DMS 273 treated with DMSO at 0.1 percent for 48 hours (cell line): Measurements from ENCODE around the gene PRX.
"Not testable (repeated sequence)": the region's sequence is repeated elsewhere in the genome, so short reads cannot be mapped to it uniquely, and the experiment has no call there.

Source experiments
- DNase-seq: peaks from one replicate; lab custom pipeline; 2025; lab: John Stamatoyannopoulos, UW

The PRX gene

DNA sequence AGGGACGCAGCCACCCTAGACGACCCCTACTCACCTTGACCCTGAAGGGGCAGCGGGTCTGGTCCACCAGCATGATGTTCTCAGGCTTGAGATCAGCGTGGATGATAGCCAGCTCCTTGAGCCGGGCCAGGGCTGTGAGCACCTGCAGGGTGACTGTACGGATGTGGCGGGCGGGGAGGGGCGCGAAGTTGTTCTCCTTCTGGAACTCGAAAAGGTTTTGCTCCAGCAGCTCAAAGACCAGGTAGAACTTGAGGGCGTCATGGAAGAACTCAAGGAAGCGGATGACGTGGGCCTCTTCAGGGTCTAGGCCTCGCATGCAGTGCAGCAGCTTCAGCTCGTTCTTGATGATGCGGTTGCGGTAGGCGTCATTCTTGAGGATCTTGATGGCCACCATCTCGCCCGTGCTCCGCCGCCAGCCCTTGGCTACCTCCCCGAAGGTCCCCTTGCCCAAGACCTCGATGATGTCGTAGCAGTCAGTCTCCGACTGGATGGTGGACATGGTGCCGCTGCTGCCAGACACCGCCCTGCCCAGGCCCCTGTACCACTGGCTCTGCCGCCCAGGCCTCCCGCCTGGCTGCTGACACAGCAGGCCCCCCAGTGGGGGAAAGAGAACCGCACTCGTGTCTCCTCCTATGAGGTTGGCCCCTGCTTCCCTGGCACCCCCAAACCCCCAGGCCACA, 23.6 kb downstream of the PRX start:
- DNase-seq = no peak

DNA sequence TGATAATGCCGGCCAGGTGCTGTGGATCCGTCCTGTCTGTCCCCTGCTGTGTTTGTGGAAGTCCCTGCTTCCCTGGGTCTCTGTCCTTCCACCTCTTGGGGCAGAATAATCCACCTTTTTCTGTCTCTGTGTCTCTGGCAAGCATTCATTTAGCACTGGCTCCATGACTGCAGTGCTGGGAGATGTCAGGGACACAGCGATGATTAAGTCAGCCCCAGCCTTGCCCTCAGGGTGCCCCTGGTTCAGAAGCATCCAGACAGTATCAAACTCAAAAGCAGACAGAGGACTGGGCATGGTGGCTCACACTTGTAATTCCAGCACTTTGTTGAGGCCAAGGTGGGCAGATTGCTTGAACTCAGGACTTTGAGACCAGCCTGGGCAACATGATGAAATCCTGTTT, 24.7 kb downstream of the PRX start:
- DNase-seq = no peak

DNA sequence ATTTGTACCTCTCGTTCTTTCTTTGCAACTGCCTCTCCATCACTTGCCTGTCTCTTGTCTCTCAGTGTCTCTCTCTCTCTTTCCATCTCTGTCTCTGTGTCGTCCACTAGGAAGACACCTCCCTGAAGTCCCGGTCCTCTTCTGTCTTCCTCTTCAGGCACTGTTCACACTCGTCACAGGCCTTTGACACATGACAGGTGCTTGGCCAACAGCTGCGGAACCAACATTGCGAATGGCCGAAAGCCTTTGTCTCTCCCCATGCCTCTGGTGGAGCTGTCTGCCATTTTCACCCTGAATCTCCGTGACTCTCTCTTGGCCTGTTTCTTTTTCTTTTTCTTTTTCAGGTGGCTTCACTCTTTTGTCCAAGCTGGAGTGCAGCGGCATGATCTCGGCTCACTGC, 26.0 kb downstream of the PRX start:
- no peak for DNase-seq

DNA sequence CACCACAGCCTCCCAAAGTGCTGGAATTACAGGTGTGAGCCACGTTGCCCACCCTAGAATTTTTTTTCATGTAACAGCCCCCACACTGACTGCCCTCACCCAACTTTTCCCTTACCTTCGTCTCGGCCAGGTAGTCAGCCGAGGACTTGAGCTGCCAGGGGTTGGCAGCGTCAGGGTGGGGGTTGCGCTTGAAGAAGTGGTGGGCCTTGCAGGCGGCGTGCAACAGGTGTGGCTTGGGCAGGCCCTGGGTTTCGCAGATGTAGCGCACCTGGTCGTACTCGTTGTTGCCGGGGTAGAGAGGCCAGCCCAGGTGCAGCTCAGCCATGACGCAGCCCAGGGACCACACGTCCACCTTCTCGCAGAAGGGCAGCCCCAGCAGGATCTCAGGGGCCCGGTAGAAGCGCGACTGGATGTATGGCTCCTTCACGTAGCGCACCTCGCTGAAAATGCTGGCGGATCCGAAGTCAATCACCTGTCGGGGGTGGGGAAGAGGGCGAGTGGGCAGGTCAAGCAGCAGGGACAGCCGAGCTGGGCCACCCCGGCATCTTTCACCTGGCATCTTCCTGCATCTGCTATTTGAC, 29.4 kb downstream of the PRX start:
- DNase-seq = no peak

DNA sequence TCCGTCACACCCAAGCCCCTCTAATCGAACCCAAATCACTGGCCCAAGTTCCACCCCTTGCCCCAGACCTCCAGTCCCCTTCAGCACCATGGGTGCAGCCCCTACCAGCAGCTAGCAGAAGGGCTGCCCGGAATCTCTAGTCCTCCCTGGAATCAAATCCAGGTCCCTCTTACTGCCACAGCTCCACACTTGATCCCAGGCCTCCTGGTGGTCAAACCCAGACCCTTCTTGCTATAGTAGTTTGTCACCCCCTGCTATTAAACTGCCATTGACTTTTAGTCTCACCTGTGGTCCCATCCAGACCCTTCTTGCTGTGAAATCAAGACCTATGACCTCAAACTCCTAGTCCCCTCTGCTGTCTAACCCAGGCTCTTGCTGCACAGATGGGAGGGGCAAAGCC, 31.9 kb downstream of the PRX start:
- DNase-seq = no peak

DNA sequence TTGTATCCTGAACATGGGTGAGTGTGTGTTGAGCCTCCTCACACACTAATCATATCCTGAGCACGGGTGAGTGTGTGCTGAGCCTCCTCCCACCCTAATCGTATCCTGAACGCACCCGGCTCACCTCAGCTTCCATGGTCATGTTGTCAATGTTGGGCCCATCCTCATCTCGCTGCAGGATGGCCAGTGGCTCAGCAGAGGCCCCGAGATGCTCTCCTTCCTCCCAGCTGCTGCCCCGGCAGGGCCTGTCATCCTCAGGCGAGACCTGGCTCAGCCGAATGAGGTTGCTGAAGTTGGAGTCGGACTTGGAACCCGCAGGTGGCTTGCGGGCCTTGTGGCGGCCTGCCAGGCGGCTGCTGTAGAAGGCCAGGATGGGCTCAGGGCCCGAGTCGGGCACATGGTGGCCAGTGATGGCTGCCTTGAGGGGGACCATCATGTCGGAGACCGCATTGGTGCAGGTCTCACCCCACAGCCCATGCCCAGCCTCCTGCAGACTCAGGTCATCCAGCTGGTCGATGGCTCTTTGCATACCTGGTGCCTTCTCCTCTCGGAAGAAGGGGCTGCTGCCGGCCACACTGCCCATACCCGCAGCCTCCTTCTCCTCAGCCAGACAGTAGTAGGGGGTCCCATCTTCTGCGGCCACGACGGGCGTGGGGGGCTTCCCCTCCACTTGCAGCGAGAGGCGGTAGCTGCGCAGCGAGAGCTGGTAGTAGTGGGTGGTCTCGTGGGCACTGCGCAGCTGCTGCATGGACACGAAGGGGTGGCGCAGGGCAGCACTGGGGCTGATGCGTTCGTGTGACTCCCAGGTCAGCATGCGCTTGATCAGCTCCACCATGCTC, 32.8 kb downstream of the PRX start:
- DNase-seq = no peak

DNA sequence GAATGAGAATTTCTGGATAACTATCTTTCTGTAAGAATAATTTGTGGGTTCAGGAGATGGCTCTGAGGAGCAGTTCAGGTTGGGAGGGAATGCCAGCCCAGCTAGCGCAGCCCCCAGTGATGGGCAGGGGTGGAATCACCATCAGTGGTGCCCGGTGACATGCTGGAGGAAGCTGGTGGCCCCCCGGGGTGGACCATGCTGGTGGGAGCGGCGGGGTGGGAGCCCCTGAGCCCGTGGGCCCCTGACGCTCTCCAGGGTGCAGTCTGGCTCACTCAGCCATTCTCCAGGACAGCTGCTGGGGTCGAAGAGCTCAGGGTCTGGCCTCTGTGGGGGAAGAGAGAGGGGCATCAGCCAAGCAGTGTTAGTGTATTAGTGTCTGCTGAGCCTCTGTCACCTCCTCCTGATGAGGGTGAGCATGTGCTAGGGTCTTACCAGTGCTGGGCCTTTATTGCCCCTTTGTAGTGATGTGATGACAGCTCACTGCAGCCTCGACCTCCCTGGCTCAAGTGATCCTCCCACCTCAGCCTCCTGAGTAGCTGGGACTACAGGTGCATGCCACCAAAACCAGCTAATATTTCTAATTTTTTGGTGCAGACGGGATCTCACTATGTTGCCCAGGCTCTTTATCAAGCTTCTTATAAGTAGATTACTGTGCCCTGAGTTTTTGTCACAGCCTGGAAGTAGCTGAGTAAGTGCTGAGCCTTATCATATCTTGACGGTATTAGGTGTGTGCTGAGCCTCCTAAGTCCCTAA, 33.6 kb downstream of the PRX start:
- no peak for DNase-seq

DNA sequence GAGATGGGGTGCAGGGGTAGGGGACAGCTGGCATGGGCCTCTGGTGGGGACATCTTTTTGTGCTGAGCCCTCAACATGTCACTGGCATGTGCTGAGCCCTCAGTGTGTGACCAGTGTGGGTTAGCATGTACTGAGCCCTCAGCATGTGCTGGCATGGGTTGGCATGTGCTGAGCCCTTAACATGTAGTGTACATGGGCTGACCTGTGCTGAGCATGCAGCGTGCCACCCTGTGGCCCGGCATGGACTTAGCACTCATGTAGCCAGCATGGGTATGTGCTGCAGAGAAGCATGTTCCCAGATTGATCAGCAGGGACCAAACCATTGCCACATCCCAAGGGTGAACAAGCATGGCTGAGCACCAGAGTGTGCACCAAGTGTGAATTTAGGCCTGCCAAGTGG, 34.7 kb downstream of the PRX start:
- DNase-seq = no peak

DNA sequence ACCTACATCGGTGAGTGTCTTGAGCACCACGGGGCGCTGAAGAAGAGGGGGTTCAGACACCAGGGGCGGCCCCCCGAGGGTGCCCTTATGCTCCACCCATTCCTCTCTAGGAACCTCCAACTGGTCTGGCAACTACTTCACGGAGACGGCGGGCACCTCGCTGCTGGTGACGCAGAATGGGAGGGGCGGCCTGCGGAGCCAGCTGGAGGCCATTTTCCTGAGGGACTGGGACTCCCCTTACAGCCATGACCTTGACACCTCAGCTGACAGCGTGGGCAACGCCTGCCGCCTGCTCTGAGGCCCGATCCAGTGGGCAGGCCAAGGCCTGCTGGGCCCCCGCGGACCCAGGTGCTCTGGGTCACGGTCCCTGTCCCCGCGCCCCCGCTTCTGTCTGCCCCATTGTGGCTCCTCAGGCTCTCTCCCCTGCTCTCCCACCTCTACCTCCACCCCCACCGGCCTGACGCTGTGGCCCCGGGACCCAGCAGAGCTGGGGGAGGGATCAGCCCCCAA, 35.2 kb downstream of the PRX start:
- DNase-seq = no peak

DNA sequence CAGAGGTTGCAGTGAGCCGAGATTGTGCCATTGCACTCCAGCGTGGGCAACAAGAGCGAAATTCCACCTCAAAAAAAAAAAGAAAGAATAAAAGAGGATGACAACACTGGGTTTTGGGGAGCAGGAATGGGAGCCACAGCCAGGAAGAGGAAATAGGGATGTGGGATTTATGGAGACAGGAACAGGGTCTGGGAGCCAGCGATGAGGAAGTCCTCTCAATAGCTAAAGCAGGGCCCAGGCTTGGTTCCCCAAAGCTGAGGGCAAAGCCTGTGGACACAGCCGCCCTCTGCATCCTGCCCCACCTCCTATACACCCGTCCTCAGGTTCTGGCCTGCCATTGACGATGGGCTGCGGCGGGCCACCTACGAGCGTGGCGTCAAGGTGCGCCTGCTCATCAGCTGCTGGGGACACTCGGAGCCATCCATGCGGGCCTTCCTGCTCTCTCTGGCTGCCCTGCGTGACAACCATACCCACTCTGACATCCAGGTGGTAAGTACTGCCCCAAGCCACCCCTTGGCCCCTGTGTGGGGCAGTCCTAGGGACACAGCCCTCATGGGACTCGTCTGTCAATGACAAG, 36.8 kb downstream of the PRX start:
- DNase-seq = no peak

DNA sequence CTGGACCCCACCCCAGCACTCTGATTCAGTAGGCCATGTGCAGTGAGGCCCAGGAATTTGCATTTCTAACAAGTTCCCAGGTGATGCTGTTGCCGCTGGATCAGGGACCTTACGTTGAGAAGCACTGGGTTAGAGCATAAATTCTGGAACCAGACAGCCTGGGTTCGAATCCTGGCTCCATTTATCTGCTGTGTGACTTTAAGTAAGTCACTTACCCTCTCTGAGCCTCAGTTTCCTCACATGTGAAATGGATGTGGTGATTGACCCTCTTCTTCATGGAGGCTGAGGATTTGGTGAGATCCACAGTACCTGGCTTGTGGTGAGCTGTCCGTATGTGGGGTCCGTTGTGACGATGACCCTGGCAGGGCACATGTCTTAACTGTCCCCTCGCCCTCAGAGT, 39.1 kb downstream of the PRX start:
- no peak for DNase-seq

DNA sequence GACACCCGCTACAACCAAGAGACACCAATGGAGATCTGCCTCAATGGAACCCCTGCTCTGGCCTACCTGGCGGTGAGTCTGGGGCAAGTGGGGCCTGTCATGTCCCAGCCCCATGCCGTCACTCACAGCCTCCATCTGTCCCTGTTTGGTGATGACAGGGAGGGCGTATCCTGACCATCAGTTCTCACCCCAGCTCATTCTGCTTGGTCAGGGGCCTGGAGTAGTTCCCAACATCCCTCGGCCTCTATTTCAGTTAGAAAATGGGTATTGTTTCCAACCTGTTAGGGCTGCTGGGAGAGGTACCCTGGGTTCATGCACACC, 41.4 kb downstream of the PRX start:
- no peak for DNase-seq

DNA sequence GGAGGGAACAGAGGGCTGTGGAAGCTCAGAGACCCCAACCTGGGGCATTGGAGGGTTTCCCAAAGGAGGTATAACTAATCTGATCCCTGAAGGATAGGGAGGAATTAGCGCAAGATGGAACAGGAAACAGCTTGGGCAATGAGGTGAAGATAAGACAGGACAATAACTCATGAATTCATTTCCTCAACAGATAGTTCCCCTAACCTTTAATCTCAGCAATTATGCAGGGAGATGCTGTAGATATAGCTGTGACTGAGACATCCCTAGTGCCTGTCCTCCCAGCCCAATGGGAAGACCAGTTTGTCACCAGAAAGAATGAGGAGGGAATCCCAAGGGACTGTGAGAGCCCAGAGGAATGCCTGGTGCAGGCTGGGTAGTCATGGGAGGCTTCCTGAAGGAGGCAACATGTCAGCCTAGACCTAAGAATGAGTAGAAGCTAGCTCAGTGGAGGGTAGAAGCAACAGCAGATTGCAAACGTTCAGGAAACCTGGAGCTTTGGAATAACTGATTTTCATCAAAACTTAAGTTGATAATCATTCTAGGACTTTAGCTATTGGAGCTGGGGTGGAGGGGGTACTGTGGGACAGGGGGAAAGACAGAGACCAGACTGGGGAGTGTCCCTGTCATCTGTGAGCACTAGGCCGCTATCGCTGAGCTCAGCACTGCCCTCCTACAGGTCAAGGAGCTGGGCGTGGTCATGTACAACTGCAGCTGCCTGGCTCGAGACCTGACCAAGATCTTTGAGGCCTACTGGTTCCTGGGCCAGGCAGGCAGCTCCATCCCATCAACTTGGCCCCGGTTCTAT, 42.0 kb downstream of the PRX start:
- no peak for DNase-seq

DNA sequence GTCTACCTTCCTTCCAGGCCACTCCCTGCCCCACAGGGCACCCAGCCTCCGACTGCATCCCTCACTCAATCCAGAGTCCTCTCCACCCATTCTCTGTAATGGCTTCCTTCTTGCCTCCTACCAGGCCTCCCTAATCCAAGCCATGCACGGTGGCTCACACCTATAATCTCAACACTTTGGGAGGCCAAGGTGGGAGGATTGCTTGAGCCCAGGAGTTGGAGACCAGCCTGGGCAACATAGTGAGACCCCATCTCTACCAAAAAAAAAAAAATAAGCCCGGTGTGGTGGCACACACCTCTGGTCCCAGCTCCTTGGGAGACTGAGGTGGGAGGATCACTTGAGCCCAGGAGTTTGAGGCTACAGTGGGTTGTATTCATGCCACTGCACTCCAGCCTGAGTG, 42.9 kb downstream of the PRX start:
- DNase-seq = not testable (repeated sequence)

DNA sequence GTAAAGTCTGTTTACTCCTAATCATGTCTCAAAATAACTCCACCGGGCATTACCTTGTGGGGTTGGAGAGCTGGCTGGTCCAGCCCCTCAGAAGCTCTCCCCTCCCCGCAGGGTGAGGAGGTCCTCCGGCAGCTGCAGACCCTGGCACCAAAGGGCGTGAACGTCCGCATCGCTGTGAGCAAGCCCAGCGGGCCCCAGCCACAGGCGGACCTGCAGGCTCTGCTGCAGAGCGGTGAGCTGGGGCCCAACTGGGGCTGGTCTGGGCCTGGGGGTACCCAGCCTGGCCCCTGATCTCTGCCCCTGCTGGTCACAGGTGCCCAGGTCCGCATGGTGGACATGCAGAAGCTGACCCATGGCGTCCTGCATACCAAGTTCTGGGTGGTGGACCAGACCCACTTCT, 43.4 kb downstream of the PRX start:
- no peak for DNase-seq

DNA sequence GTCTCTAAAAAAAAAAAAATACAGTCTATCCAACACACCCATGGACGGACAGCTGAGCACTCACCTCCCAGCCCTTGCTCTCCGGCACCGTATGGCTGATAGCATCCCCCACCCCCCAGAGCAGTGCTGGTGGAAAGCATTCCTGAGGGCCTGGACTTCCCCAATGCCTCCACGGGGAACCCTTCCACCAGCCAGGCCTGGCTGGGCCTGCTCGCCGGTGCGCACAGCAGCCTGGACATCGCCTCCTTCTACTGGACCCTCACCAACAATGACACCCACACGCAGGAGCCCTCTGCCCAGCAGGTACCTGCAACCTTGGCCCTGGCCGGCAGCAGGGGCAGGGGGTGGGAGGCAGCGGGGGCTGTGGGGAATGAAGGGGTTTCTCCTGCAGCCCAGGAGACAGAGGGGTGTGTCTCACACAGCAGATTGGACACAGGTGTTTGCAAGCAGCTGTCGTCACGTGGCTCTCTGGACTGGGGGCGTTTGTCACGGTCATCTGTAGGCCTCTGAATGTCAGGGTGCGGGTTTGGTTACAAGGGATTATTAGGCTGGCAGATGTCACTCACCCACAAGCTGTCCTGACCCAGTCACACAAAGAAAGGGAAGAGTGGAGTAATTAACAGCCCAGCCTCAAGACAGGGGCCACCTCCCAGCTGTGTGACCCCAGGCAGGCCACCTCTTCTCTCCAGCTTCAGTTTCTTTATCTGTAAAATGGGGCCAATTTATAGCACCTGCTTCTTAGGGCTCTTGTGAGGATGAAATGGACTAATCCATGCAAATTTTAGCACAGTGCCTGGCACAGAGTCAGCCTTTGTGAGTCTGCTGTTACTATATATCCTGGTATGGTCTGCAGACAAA, 45.4 kb downstream of the PRX start:
- no peak for DNase-seq

DNA sequence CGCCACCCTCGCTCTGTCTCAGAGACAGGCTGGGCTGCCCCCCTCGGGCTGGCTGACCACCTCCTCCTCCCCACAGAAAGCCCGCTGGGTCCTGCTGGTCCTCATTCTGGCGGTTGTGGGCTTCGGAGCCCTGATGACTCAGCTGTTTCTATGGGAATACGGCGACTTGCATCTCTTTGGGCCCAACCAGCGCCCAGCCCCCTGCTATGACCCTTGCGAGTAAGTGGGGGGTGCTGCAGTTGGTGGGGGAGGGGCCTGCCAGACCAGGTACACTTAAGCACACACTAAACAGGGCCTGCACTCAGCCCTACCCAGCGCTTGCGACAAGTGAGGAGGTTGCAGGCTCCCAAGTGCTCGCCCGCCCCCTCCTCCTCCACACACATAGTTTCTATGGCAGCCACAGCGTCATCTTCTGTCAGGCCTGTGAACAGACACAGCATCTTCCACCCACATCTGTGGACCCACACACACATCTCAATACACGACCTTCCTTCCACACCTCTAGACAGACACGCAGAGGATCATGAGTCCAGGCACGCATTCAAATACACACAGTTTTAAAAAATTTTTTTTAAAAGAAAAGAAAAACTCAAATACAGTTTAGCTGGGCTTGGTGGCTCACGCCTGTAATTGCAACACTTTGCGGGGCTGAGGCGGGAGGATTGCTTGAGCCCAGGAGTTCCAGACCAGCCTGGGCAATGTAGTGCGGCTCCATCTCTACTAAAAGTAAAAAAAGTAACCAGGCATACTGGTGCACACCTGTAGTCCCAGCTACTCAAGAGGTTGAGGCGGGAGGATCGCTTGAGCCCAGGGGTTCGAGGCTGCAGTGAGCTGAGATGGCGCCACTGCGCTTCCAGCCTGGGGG, 46.2 kb downstream of the PRX start:
- DNase-seq = no peak

DNA sequence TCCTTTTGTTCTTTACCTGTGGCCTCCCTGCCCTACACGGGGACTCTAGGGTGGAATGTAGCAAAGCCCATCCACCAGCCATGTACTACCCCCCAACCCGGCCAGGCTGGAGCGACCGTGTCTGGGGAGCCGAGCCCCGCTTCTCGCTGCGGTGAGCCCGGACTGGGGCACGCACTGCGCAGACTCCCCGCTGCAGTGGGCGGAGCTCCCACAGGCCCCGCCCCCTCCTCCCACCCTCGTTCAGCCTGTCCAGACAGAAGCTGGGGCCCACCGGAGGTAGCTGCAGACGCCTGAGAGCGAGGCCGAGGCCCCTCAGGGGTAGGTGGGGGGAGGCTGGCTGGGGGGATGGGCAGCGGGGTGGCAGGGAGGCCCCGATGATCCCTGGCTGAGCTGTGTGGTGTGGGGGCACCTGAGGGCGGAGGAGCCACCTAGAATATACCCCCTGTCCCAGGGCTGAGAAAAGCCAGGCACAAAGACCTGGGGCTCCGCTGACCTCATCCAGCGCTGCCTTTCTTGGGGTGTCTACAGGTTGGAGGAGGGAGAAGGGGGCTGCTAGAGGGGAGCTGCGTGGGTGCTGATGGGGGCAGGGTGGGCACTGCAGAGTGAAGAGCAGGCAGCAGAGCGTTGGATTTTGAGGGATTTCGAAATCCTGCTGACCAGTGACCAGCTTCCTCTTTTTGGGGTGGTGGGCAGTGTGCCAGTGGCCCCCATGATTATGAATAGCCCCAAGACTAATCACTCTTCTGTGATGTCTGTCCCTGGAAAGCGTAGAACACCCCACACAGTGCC, 47.4 kb downstream of the PRX start:
- no peak for DNase-seq

DNA sequence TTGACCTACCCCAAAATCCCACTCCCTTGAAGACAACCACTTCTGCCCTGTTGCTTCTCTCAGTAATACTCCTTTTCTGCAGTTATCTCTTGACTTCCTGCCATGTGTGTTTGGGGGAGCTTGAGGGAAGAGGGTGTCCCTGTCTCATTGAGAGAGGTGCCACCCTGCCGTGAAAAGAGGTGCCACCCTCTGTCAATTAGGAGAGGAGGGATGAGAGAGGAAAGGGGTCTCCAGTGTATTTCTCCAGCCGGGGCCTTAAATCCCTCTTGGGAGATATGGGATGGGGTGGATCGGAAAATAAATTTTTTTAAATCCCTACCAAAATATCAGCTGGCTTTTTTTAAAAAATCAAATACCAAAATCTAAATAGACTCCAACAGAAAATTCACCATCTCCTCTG, 48.2 kb downstream of the PRX start:
- DNase-seq = no peak
